Stimulated activated CD8-positive, alpha-beta memory T cell treated with anti-CD3 and anti-CD28 coated beads, Interleukin-2, amount 100 ng/mL, for 48 hours (primary cell): Measurements from ENCODE around the gene BTAF1.

Source experiments
- DNase-seq, 2 donors: peaks; one replicate each; pipeline ENCODE4 v3.0.0-alpha.2; 2020; ENCODE audit warnings: low read depth in 2 of 2

Gene BTAF1

GRCh38 chr10:91908337-91909116 is 15.0 kb upstream of the BTAF1 start:
- peak; percentile 54 to 65 for DNase-seq

GRCh38 chr10:91909117-91909677 is 14.4 kb upstream of the BTAF1 start, which contains the start of gene FGFBP3:
TSS of gene FGFBP3 (minus strand) at chr10:91909486. CDS start at chr10:91908969, 517 bp downstream.
- no peak for DNase-seq

- DNase-seq = no peak
Measured at GRCh38 chr10:91910467-91910866, 13.1 kb upstream of the BTAF1 start.

GRCh38 chr10:91919651-91920050 is 3.9 kb upstream of the BTAF1 start:
- no peak for DNase-seq

- DNase-seq = no peak
Measured at GRCh38 chr10:91924212-91925021, 847 bp downstream of the BTAF1 start.

- no peak for DNase-seq
Measured at GRCh38 chr10:91925022-91925320, 1.4 kb downstream of the BTAF1 start.

- DNase-seq = no peak
Measured at GRCh38 chr10:91930939-91931338, 7.4 kb downstream of the BTAF1 start.

- DNase-seq = no peak
Measured at GRCh38 chr10:91931526-91932190, 8.1 kb downstream of the BTAF1 start.

GRCh38 chr10:91932737-91933136 is 9.2 kb downstream of the BTAF1 start:
- DNase-seq = no peak

GRCh38 chr10:91935886-91936285 is 12.3 kb downstream of the BTAF1 start:
- DNase-seq = no peak

- no peak for DNase-seq
Measured at GRCh38 chr10:91939653-91940052, 16.1 kb downstream of the BTAF1 start.

GRCh38 chr10:91941426-91941825 is 17.9 kb downstream of the BTAF1 start:
- DNase-seq = no peak

GRCh38 chr10:91944880-91945630 is 21.5 kb downstream of the BTAF1 start:
- DNase-seq = no peak

- DNase-seq = no peak
Measured at GRCh38 chr10:91953600-91954160, 30.1 kb downstream of the BTAF1 start.

- no peak for DNase-seq
Measured at GRCh38 chr10:91955114-91955513, 31.5 kb downstream of the BTAF1 start.

- no peak for DNase-seq
Measured at GRCh38 chr10:91957091-91957490, 33.5 kb downstream of the BTAF1 start.

- no peak for DNase-seq
Measured at GRCh38 chr10:91969297-91969696, 45.7 kb downstream of the BTAF1 start.

GRCh38 chr10:91974960-91975359 is 51.4 kb downstream of the BTAF1 start:
- DNase-seq = no peak

- no peak for DNase-seq
Measured at GRCh38 chr10:91975438-91975837, 51.9 kb downstream of the BTAF1 start.

GRCh38 chr10:91976317-91977051 is 52.9 kb downstream of the BTAF1 start:
- DNase-seq = no peak

- no peak for DNase-seq
Measured at GRCh38 chr10:91977491-91977890, 53.9 kb downstream of the BTAF1 start.
